K562 (cell line): ENCODE results near the gene NT5DC2. TPM values are rescaled to one million over a fixed set of nuclear protein-coding genes. Genes with fewer than 3 reads are reported as not detected.

ENCODE experiments used
- ARNT ChIP-seq, 2 experiments: fragments of 450-650 bp; IDR thresholded peaks; 2 replicates each; pipeline ENCODE4 v1.6.1; 2016; ENCODE audit warnings: mild to moderate bottlenecking in 1 of 2
- BCL6 ChIP-seq: fragments of 250-450 bp; sonication (Bioruptor Pico); IDR thresholded peaks from 2 replicates; pipeline ENCODE4 v1.4.0; 2020
- BHLHE40 ChIP-seq: IDR thresholded peaks from 2 replicates; pipeline ENCODE4 v1.6.1; 2011; ENCODE audit warnings: low read length, improper control_type of control experiment
- CHCHD3 ChIP-seq: fragments of 250-450 bp; sonication (Bioruptor Pico); IDR thresholded peaks from 2 replicates; pipeline ENCODE4 v2.1.2; 2022; ENCODE audit warnings: mild to moderate bottlenecking
- GABPA ChIP-seq: fragments of 200-800 bp; sonication (Bioruptor generic); conservative IDR thresholded peaks from 2 replicates; pipeline ENCODE4 v1.6.1; 2016; ENCODE audit warnings: low read depth, missing genetic modification characterization, missing compliant biosample characterization
- HDAC1 ChIP-seq, 2 experiments: fragments of 450-650 bp; IDR thresholded peaks; 2 replicates each; pipeline ENCODE4 v1.6.1; 2016 to 2017; ENCODE audit warnings: inconsistent platforms in 1 of 2, mild to moderate bottlenecking in 1 of 2, moderate library complexity in 1 of 2
- HDAC2 ChIP-seq: fragments of 450-650 bp; IDR thresholded peaks from 2 replicates; pipeline ENCODE4 v1.6.1; 2016; ENCODE audit warnings: mild to moderate bottlenecking
- HEY1 ChIP-seq: fragments of 250-450 bp; sonication (Bioruptor Pico); IDR thresholded peaks from 2 replicates; pipeline ENCODE4 v1.5.0; 2020; ENCODE audit warnings: mild to moderate bottlenecking, moderate library complexity, borderline replicate concordance
- JUNB ChIP-seq: fragments of 450-650 bp; formaldehyde crosslinking; conservative IDR thresholded peaks from 2 replicates; pipeline ENCODE4 v1.4.0; 2020; ENCODE audit warnings: mild to moderate bottlenecking
- KLF13 ChIP-seq: fragments of 450-650 bp; IDR thresholded peaks from 2 replicates; pipeline ENCODE4 v1.6.1; 2016; ENCODE audit warnings: missing genetic modification characterization, low read depth, mild to moderate bottlenecking, missing compliant biosample characterization, moderate library complexity, borderline replicate concordance
- MEF2D ChIP-seq: conservative IDR thresholded peaks from 2 replicates; pipeline ENCODE4 v1.6.1; 2016; ENCODE audit warnings: low read depth, missing genetic modification characterization, missing compliant biosample characterization
- PHTF2 ChIP-seq: fragments of 250-450 bp; sonication (Bioruptor Pico); IDR thresholded peaks from 2 replicates; pipeline ENCODE4 v1.5.0; 2021; ENCODE audit warnings: mild to moderate bottlenecking
- RAD21 ChIP-seq, 2 experiments: fragments of 250-450 bp in 1 of 2; fragments of 450-650 bp in 1 of 2; sonication (Bioruptor Pico) in 1 of 2; formaldehyde crosslinking in 1 of 2; IDR thresholded peaks in 1 of 2; conservative IDR thresholded peaks in 1 of 2; 2 replicates each; pipeline versions ENCODE4 v1.4.0 to v1.8.0; 2020 to 2022; ENCODE audit warnings: mild to moderate bottlenecking in 2 of 2, moderate library complexity in 1 of 2
- SMARCE1 ChIP-seq: fragments of 450-650 bp; IDR thresholded peaks from 2 replicates; pipeline ENCODE4 v1.7.1; 2016; ENCODE audit warnings: mild to moderate bottlenecking
- SPI1 ChIP-seq: IDR thresholded peaks from 2 replicates; pipeline ENCODE4 v1.6.1; 2011; ENCODE audit warnings: low read depth, low read length, control low read depth, borderline replicate concordance
- TAF15 ChIP-seq: fragments of 200-400 bp; formaldehyde crosslinking; IDR thresholded peaks from 2 replicates; pipeline ENCODE4 v1.6.1; 2017; ENCODE audit warnings: mild to moderate bottlenecking, low read depth, low read length, moderate library complexity
- TRIM24 ChIP-seq, 2 experiments: fragments of 450-650 bp; IDR thresholded peaks; 2 replicates each; pipeline ENCODE4 v1.6.1; 2016
- ZFPM2 ChIP-seq: fragments of 250-450 bp; sonication (Bioruptor Pico); IDR thresholded peaks from 2 replicates; pipeline ENCODE4 v1.5.1; 2022; ENCODE audit warnings: mild to moderate bottlenecking
- ZKSCAN8 ChIP-seq: fragments of 200-800 bp; sonication (Bioruptor generic); IDR thresholded peaks from 2 replicates; pipeline ENCODE4 v1.6.1; 2016; ENCODE audit warnings: missing genetic modification characterization, missing compliant biosample characterization
- ZNF76 ChIP-seq: fragments of 250-450 bp; sonication (Bioruptor Pico); IDR thresholded peaks from 2 replicates; pipeline ENCODE4 v1.4.0; 2020; ENCODE audit warnings: mild to moderate bottlenecking, moderate library complexity, borderline replicate concordance
- ZNF785 ChIP-seq: fragments of 250-450 bp; sonication (Bioruptor Pico); IDR thresholded peaks from 2 replicates; pipeline ENCODE4 v1.4.0; 2020; ENCODE audit warnings: mild to moderate bottlenecking
- polyA plus RNA-seq, 8 experiments: library from polyadenylated mRNA; depleted of rRNA in 4 of 8; stranded (reverse) in 5 of 8; unstranded in 3 of 8; fragments of >200 nt; fragmentation: Nextera tagmentation in 2 of 8; fragmentation: Illumina TruSeq in 1 of 8; extraction: Ambion mirVana in 2 of 8; extraction: Trizol in 1 of 8; gene quantifications; 2 replicates each; pipeline versions ENCODE4 v1.2.1 to v1.2.3, GENCODE V29; 2011 to 2014; ENCODE audit warnings: inconsistent platforms in 1 of 8, missing spikeins in 1 of 8
- total RNA-seq, 7 experiments: library from RNA; depleted of rRNA in 6 of 7; stranded (reverse); fragments of >200 nt in 6 of 7; fragmentation: Illumina TruSeq in 2 of 7; extraction: Trizol in 2 of 7; gene quantifications; 2 replicates each; pipeline versions ENCODE4 v1.2.1 to v1.2.3, GENCODE V29; 2011 to 2021; ENCODE audit warnings: low replicate concordance in 1 of 7
- TF ChIP-seq, protein P1 (sequence below): fragments of 250-450 bp; sonication (Bioruptor Pico); IDR thresholded peaks from 2 replicates; pipeline ENCODE4 v1.8.0; 2022; ENCODE audit warnings: inconsistent platforms, mild to moderate bottlenecking, moderate library complexity, borderline replicate concordance
- TF ChIP-seq, protein P2 (sequence below): fragments of 150-350 bp; IDR thresholded peaks from 2 replicates; pipeline ENCODE4 v1.6.1; 2014; ENCODE audit warnings: low read depth, mild to moderate bottlenecking, low read length, borderline replicate concordance
- TF ChIP-seq, protein P3 (sequence below): fragments of 250-450 bp; sonication (Bioruptor Pico); IDR thresholded peaks from 2 replicates; pipeline ENCODE4 v1.4.0; 2020

Gene NT5DC2
- total and polyA plus RNA-seq, 9 of the 15 experiments (the other 6 are each of a cell fraction or from before 2014, with no cell fraction given) = 25.6 to 168 (median 122) TPM

DNA sequence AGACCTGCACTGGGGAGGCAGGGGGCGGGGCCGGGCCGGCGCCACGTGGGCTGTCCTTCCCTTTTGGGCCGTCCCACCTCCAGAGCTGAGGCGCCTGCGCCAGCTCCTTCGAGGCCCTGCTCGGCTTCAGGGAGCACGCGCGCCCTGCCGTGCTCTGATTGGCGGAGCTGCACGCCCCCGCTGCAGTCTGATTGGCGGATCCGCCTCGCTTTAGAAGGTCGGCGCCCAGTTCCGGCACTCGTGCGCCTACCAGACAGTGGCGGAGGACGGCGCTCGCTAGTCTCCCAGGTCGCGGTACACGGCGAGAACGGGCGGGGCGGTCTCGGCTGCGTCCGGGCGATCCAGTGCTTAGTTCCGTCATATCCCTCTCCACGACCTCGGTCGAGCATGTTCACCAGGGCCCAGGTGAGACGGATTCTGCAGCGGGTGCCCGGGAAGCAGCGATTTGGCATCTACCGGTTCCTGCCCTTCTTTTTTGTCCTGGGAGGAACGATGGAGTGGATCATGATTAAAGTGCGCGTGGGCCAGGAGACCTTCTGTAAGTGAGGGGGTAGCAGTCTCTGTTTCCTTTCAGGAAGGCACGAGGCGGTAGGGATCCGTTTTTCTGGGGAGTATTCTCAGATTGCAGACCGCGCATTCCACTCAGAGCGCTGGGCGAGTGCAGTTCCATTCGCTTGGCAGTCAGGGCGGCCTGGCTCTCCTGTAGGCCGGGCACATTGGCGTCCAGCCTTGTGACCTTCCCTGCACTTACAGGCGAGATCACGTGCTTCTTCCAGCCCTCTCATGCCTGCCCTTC lies 2.9 kb upstream of the NT5DC2 start, which contains the start of gene UQCC5 (continued):
- TF ChIP-seq, protein P1, sequence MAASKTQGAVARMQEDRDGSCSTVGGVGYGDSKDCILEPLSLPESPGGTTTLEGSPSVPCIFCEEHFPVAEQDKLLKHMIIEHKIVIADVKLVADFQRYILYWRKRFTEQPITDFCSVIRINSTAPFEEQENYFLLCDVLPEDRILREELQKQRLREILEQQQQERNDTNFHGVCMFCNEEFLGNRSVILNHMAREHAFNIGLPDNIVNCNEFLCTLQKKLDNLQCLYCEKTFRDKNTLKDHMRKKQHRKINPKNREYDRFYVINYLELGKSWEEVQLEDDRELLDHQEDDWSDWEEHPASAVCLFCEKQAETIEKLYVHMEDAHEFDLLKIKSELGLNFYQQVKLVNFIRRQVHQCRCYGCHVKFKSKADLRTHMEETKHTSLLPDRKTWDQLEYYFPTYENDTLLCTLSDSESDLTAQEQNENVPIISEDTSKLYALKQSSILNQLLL = no peak
- TF ChIP-seq BCL6 (CRISPR knock-in tag) = no peak
- no peak for TF ChIP-seq ZKSCAN8 (CRISPR knock-in tag)
- no peak for TF ChIP-seq TAF15
- TF ChIP-seq SPI1 = no peak
- no peak for TF ChIP-seq CHCHD3
- TF ChIP-seq HDAC1 (IDR thresholded peaks at IDR 0.05) = peak in 1 of 2 experiments; percentile 10; a peak in 1 of 4 replicates
- TF ChIP-seq TRIM24 (IDR thresholded peaks at IDR 0.05) = no peak
- TF ChIP-seq ZNF785 = no peak
- no peak for TF ChIP-seq ZNF76 (CRISPR knock-in tag)
- no peak for TF ChIP-seq JUNB (CRISPR knock-in tag)
- TF ChIP-seq RAD21 (CRISPR knock-in tag; conservative IDR thresholded peaks at IDR 0.05 in 1 of 2, IDR thresholded peaks at IDR 0.05 in 1 of 2) = peak in 1 of 2 experiments; percentile 13; a peak in 1 of 4 replicates
- TF ChIP-seq HEY1 (CRISPR knock-in tag) = no peak
- TF ChIP-seq GABPA (tag) = peak; percentile 71
- peak; percentile 77 for TF ChIP-seq BHLHE40
- 0 out of 2 replicates have a peak, but pooled peaks have one; percentile 42 for TF ChIP-seq HDAC2
- no peak for TF ChIP-seq MEF2D (tag)
- no peak for TF ChIP-seq PHTF2 (CRISPR knock-in tag)
- TF ChIP-seq KLF13 (tag) = peak; percentile 79; the same call in 1 of the 2 replicates
- TF ChIP-seq, protein P2, sequence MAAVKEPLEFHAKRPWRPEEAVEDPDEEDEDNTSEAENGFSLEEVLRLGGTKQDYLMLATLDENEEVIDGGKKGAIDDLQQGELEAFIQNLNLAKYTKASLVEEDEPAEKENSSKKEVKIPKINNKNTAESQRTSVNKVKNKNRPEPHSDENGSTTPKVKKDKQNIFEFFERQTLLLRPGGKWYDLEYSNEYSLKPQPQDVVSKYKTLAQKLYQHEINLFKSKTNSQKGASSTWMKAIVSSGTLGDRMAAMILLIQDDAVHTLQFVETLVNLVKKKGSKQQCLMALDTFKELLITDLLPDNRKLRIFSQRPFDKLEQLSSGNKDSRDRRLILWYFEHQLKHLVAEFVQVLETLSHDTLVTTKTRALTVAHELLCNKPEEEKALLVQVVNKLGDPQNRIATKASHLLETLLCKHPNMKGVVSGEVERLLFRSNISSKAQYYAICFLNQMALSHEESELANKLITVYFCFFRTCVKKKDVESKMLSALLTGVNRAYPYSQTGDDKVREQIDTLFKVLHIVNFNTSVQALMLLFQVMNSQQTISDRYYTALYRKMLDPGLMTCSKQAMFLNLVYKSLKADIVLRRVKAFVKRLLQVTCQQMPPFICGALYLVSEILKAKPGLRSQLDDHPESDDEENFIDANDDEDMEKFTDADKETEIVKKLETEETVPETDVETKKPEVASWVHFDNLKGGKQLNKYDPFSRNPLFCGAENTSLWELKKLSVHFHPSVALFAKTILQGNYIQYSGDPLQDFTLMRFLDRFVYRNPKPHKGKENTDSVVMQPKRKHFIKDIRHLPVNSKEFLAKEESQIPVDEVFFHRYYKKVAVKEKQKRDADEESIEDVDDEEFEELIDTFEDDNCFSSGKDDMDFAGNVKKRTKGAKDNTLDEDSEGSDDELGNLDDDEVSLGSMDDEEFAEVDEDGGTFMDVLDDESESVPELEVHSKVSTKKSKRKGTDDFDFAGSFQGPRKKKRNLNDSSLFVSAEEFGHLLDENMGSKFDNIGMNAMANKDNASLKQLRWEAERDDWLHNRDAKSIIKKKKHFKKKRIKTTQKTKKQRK = no peak
- TF ChIP-seq ARNT (IDR thresholded peaks at IDR 0.05) = no peak
- no peak for TF ChIP-seq ZFPM2
- TF ChIP-seq, protein P3, sequence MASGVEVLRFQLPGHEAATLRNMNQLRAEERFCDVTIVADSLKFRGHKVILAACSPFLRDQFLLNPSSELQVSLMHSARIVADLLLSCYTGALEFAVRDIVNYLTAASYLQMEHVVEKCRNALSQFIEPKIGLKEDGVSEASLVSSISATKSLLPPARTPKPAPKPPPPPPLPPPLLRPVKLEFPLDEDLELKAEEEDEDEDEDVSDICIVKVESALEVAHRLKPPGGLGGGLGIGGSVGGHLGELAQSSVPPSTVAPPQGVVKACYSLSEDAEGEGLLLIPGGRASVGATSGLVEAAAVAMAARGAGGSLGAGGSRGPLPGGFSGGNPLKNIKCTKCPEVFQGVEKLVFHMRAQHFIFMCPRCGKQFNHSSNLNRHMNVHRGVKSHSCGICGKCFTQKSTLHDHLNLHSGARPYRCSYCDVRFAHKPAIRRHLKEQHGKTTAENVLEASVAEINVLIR (CRISPR knock-in tag) = no peak
- 0 out of 2 replicates have a peak, but pooled peaks have one; percentile 15 for TF ChIP-seq SMARCE1
